WTC11 (cell line): Measurements from ENCODE around the gene NPB. TPM values are rescaled to one million over a fixed set of nuclear protein-coding genes. Genes with fewer than 3 reads are reported as not detected.

ENCODE experiments used
- ATAC-seq: fragments of 200-7000 bp; cut with Tn5 transposase; 2 replicates; pipeline ENCODE4 v1.10.0; 2021; ENCODE audit warnings: mild to moderate bottlenecking, moderate library complexity
- CTCF ChIA-PET: fragments of 300-600 bp; sonication (Branson Sonifier 250); formaldehyde crosslinking; loops from one replicate; lab custom pipeline; 2021; ENCODE audit warnings: antibody characterized with exemption; lab: Charles Lee
- POLR2A ChIA-PET: fragments of 350-600 bp; sonication (Branson Sonifier 250); formaldehyde crosslinking; loops from one replicate; lab custom pipeline; 2021; ENCODE audit warnings: antibody characterized with exemption; lab: Charles Lee
- DNase-seq: peaks from one replicate; pipeline ENCODE4 v3.0.0; 2021; ENCODE audit warnings: low spot score
- H3K27ac Mint-ChIP-seq: 2 replicates; pipeline ENCODE4 v1.8.0; 2021; ENCODE audit warnings: mixed read lengths
- H3K27me3 Mint-ChIP-seq: 2 replicates; pipeline ENCODE4 v1.8.0; 2021; ENCODE audit warnings: low read depth, mild to moderate bottlenecking, moderate library complexity, mixed read lengths
- H3K36me3 Mint-ChIP-seq: 2 replicates; pipeline ENCODE4 v1.8.0; 2021; ENCODE audit warnings: mixed read lengths
- H3K4me1 Mint-ChIP-seq: 2 replicates; pipeline ENCODE4 v1.8.0; 2022; ENCODE audit warnings: mixed read lengths
- H3K4me3 Mint-ChIP-seq: 2 replicates; pipeline ENCODE4 v1.8.0; 2021; ENCODE audit warnings: mild to moderate bottlenecking, moderate library complexity, mixed read lengths
- H3K9me3 Mint-ChIP-seq: 2 replicates; pipeline ENCODE4 v1.8.0; 2021; ENCODE audit warnings: mixed read lengths
- CREB1 ChIP-seq: sonication (generic); formaldehyde crosslinking; IDR thresholded peaks from 2 replicates; pipeline ENCODE4 v1.8.0; 2023; ENCODE audit warnings: mild to moderate bottlenecking, missing genetic modification reagents
- EMX1 ChIP-seq: fragments of 250-450 bp; sonication (Bioruptor Pico); IDR thresholded peaks from 2 replicates; pipeline ENCODE4 v1.8.0; 2021; ENCODE audit warnings: mild to moderate bottlenecking
- FOXP1 ChIP-seq: sonication (generic); formaldehyde crosslinking; IDR thresholded peaks from 2 replicates; pipeline ENCODE4 v1.8.0; 2022; ENCODE audit warnings: missing genetic modification reagents, mild to moderate bottlenecking, moderate library complexity, borderline replicate concordance
- GABPB1 ChIP-seq: sonication (generic); formaldehyde crosslinking; IDR thresholded peaks from 2 replicates; pipeline ENCODE4 v1.8.1; 2023; ENCODE audit warnings: mild to moderate bottlenecking, missing genetic modification reagents
- NFE2L1 ChIP-seq: sonication (generic); formaldehyde crosslinking; IDR thresholded peaks from 2 replicates; pipeline ENCODE4 v1.8.1; 2023; ENCODE audit warnings: missing genetic modification reagents
- NR3C1 ChIP-seq: sonication (generic); formaldehyde crosslinking; conservative IDR thresholded peaks from 2 replicates; pipeline ENCODE4 v1.8.1; 2023; ENCODE audit warnings: low read depth, mild to moderate bottlenecking, missing genetic modification reagents
- TEAD4 ChIP-seq: sonication (generic); formaldehyde crosslinking; IDR thresholded peaks from 2 replicates; pipeline ENCODE4 v1.8.0; 2022; ENCODE audit warnings: mild to moderate bottlenecking, missing genetic modification reagents
- total RNA-seq: library from RNA; stranded (reverse); gene quantifications from 3 replicates; pipeline ENCODE4 v1.2.3, GENCODE V29; 2021
- TF ChIP-seq, protein P1 (sequence below): sonication (generic); formaldehyde crosslinking; IDR thresholded peaks from 2 replicates; pipeline ENCODE4 v1.8.1; 2022; ENCODE audit warnings: missing genetic modification reagents, borderline replicate concordance
- TF ChIP-seq, protein P2 (sequence below): fragments of 250-450 bp; sonication (Bioruptor Pico); IDR thresholded peaks from 2 replicates; pipeline ENCODE4 v1.9.0; 2021; ENCODE audit warnings: mild to moderate bottlenecking, borderline replicate concordance
- TF ChIP-seq, protein P3 (sequence below): fragments of 250-450 bp; sonication (Bioruptor Pico); conservative IDR thresholded peaks from 2 replicates; pipeline ENCODE4 v1.9.0; 2021; ENCODE audit warnings: mild to moderate bottlenecking
- TF ChIP-seq, protein P4 (sequence below): sonication (generic); formaldehyde crosslinking; IDR thresholded peaks from 2 replicates; pipeline ENCODE4 v1.8.0; 2022; ENCODE audit warnings: mild to moderate bottlenecking, missing genetic modification reagents
- TF ChIP-seq, protein P5 (sequence below): sonication (generic); formaldehyde crosslinking; IDR thresholded peaks from 2 replicates; pipeline ENCODE4 v1.8.1; 2023; ENCODE audit warnings: mild to moderate bottlenecking, missing genetic modification reagents, moderate library complexity
- TF ChIP-seq, protein P6 (sequence below): sonication (generic); formaldehyde crosslinking; conservative IDR thresholded peaks from 2 replicates; pipeline ENCODE4 v1.8.1; 2023; ENCODE audit warnings: mild to moderate bottlenecking, low read depth, missing genetic modification reagents, moderate library complexity
- TF ChIP-seq, protein P7 (sequence below): sonication (generic); formaldehyde crosslinking; IDR thresholded peaks from 2 replicates; pipeline ENCODE4 v1.8.1; 2022; ENCODE audit warnings: mild to moderate bottlenecking, moderate library complexity, missing genetic modification reagents
- TF ChIP-seq, protein P8 (sequence below): sonication (generic); formaldehyde crosslinking; IDR thresholded peaks from 2 replicates; pipeline ENCODE4 v1.8.0; 2022; ENCODE audit warnings: mild to moderate bottlenecking, missing genetic modification reagents

The NPB gene
- total RNA-seq, 1 experiment from 2014 or later = 1.9 TPM

DNA sequence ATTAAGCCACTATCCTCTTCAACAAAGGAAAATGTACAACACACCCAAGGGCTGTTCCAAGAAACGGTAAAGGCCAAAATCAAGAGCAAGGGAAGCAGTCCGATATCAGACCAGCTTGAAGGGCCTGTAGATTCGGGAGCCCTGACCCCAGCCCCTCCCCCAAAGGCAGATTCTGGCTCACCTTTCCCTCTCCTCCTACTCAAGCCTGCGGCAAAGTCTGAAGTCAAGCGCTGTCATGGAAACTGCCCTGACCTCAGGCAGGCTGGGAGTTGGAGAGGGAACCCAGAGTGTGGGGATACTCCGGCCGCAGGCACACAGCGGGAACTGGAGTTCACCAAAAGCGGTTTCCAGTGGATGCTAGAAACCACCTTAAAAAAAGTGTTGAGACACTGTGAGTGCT, 12.4 kb upstream of the NPB start:
- Mint-ChIP-seq H3K36me3 (peaks cover 45% of the 10 kb centered on the region), H3K27me3 (no peaks in the 10 kb centered on the region), H3K4me1 (peaks cover 11% of the 10 kb centered on the region), H3K4me3 (peak overlapping the region; percentile 88), H3K27ac (peak overlapping the region; percentile 82), H3K9me3 (no peaks in the 10 kb centered on the region)
- POLR2A ChIA-PET = no interaction called here
- no peak for TF ChIP-seq NFE2L1 (CRISPR knock-in tag)
- TF ChIP-seq, protein P1, sequence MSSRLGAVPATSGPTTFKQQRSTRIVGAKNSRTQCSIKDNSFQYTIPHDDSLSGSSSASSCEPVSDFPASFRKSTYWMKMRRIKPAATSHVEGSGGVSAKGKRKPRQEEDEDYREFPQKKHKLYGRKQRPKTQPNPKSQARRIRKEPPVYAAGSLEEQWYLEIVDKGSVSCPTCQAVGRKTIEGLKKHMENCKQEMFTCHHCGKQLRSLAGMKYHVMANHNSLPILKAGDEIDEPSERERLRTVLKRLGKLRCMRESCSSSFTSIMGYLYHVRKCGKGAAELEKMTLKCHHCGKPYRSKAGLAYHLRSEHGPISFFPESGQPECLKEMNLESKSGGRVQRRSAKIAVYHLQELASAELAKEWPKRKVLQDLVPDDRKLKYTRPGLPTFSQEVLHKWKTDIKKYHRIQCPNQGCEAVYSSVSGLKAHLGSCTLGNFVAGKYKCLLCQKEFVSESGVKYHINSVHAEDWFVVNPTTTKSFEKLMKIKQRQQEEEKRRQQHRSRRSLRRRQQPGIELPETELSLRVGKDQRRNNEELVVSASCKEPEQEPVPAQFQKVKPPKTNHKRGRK (CRISPR knock-in tag) = no peak
- TF ChIP-seq, protein P2, sequence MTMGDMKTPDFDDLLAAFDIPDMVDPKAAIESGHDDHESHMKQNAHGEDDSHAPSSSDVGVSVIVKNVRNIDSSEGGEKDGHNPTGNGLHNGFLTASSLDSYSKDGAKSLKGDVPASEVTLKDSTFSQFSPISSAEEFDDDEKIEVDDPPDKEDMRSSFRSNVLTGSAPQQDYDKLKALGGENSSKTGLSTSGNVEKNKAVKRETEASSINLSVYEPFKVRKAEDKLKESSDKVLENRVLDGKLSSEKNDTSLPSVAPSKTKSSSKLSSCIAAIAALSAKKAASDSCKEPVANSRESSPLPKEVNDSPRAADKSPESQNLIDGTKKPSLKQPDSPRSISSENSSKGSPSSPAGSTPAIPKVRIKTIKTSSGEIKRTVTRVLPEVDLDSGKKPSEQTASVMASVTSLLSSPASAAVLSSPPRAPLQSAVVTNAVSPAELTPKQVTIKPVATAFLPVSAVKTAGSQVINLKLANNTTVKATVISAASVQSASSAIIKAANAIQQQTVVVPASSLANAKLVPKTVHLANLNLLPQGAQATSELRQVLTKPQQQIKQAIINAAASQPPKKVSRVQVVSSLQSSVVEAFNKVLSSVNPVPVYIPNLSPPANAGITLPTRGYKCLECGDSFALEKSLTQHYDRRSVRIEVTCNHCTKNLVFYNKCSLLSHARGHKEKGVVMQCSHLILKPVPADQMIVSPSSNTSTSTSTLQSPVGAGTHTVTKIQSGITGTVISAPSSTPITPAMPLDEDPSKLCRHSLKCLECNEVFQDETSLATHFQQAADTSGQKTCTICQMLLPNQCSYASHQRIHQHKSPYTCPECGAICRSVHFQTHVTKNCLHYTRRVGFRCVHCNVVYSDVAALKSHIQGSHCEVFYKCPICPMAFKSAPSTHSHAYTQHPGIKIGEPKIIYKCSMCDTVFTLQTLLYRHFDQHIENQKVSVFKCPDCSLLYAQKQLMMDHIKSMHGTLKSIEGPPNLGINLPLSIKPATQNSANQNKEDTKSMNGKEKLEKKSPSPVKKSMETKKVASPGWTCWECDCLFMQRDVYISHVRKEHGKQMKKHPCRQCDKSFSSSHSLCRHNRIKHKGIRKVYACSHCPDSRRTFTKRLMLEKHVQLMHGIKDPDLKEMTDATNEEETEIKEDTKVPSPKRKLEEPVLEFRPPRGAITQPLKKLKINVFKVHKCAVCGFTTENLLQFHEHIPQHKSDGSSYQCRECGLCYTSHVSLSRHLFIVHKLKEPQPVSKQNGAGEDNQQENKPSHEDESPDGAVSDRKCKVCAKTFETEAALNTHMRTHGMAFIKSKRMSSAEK (CRISPR knock-in tag) = no peak
- TF ChIP-seq FOXP1 (CRISPR knock-in tag) = no peak
- TF ChIP-seq, protein P3, sequence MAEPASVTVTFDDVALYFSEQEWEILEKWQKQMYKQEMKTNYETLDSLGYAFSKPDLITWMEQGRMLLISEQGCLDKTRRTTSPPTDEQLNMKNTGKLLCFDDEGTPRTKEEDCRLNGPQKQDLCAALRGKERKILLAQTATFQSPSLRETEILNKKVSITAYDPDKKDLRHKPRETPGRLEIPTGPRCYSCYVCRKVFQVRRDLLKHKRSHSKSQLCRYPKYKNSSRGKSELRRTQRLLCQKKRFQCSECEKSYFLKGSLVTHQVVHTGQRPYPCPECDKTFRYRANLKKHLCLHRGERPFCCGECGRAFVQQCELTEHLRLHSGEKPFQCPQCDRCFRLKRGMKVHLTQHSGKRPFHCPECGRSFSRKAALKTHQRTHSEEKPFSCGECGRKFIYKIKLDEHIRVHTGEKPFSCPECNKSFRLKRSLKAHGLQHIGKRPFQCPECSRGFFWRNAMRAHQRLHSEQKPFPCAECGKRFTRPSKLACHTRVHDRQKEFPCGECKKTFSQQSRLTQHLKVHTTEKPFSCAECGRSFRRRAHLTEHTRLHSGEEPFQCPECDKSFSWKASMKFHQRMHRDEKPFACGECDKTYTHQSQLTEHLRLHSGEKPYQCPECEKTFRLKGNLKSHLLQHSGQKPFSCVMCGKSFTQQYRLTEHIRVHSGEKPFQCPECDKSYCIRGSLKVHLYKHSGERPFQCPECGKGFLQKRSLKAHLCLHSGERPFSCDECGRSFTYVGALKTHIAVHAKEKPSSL = no peak
- TF ChIP-seq, protein P4, sequence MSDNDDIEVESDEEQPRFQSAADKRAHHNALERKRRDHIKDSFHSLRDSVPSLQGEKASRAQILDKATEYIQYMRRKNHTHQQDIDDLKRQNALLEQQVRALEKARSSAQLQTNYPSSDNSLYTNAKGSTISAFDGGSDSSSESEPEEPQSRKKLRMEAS (CRISPR knock-in tag) = no peak
- TF ChIP-seq, protein P5, sequence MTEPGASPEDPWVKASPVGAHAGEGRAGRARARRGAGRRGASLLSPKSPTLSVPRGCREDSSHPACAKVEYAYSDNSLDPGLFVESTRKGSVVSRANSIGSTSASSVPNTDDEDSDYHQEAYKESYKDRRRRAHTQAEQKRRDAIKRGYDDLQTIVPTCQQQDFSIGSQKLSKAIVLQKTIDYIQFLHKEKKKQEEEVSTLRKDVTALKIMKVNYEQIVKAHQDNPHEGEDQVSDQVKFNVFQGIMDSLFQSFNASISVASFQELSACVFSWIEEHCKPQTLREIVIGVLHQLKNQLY (CRISPR knock-in tag) = no peak
- no peak for TF ChIP-seq NR3C1 (CRISPR knock-in tag)
- TF ChIP-seq GABPB1 (CRISPR knock-in tag) = no peak
- TF ChIP-seq TEAD4 (CRISPR knock-in tag) = no peak
- no peak for DNase-seq
- CTCF ChIA-PET = no interaction called here
- ATAC-seq = no peak

DNA sequence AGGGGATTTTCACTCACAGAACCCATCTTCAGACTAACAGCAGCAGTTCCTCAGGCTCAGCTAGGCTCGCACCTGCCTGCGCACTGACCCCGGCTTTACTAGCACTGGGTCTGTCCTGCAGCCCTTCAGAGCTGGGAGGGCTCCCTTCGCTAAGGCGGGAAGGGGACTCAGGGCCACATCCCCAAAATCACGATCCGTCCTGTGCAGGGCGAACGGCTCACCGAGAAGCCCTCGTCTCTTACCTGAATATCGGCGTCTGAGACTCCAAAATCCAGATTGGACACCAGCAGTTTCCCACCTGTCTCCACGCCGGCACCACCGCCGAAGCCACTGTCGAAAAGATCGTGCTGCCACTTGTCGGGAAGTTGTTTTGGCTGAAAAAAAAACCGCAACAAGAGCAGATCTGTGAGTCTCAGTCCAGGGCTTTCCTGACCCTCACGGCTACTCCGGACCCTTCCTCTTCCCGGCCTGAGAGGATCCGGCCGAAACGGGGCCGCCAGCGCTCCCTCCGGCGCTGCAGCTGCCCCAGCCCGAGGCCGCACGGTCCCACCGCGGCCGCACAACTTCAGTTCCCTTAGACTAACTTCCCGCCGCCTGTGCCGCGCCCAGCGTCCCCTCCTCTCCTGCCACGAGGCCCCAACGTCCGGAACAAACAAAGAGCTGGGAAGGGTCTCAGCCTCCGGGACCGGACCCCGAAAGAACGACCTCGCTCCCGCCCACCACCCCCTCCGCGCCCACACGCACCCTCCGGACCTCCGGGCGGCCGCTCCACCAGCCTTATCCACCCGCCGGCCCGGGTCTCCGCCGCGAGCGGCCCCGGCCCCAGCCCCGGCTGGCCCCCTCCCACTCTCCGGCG, 11.4 kb upstream of the NPB start:
- peak overlapping the region; percentile 88 for H3K4me3 Mint-ChIP-seq
- DNase-seq = no peak
- ChIA-PET POLR2A (interaction anchor here (0.9 kb wide), 1 partner anchor 16 kb away, joined by 3 read pairs; no protein-coding TSS in a partner anchor), CTCF (interaction anchor here (1.8 kb wide), 1 partner anchor 21 kb away, joined by 16 read pairs; no protein-coding TSS in a partner anchor)
- H3K27ac Mint-ChIP-seq = peak overlapping the region; percentile 82
- no peaks in the 10 kb centered on the region for H3K9me3 Mint-ChIP-seq
- H3K36me3 Mint-ChIP-seq = peaks cover 40% of the 10 kb centered on the region
- H3K27me3 Mint-ChIP-seq = no peaks in the 10 kb centered on the region
- no peak for ATAC-seq
- H3K4me1 Mint-ChIP-seq = peaks cover 11% of the 10 kb centered on the region
- TF ChIP-seq, protein P6, sequence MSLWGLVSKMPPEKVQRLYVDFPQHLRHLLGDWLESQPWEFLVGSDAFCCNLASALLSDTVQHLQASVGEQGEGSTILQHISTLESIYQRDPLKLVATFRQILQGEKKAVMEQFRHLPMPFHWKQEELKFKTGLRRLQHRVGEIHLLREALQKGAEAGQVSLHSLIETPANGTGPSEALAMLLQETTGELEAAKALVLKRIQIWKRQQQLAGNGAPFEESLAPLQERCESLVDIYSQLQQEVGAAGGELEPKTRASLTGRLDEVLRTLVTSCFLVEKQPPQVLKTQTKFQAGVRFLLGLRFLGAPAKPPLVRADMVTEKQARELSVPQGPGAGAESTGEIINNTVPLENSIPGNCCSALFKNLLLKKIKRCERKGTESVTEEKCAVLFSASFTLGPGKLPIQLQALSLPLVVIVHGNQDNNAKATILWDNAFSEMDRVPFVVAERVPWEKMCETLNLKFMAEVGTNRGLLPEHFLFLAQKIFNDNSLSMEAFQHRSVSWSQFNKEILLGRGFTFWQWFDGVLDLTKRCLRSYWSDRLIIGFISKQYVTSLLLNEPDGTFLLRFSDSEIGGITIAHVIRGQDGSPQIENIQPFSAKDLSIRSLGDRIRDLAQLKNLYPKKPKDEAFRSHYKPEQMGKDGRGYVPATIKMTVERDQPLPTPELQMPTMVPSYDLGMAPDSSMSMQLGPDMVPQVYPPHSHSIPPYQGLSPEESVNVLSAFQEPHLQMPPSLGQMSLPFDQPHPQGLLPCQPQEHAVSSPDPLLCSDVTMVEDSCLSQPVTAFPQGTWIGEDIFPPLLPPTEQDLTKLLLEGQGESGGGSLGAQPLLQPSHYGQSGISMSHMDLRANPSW (CRISPR knock-in tag) = no peak
- TF ChIP-seq EMX1 (no peak), CREB1 (CRISPR knock-in tag) (no peak)
- TF ChIP-seq, protein P7, sequence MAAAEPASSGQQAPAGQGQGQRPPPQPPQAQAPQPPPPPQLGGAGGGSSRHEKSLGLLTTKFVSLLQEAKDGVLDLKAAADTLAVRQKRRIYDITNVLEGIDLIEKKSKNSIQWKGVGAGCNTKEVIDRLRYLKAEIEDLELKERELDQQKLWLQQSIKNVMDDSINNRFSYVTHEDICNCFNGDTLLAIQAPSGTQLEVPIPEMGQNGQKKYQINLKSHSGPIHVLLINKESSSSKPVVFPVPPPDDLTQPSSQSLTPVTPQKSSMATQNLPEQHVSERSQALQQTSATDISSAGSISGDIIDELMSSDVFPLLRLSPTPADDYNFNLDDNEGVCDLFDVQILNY (CRISPR knock-in tag) = no peak
- TF ChIP-seq, protein P3 = no peak
- TF ChIP-seq, protein P8, sequence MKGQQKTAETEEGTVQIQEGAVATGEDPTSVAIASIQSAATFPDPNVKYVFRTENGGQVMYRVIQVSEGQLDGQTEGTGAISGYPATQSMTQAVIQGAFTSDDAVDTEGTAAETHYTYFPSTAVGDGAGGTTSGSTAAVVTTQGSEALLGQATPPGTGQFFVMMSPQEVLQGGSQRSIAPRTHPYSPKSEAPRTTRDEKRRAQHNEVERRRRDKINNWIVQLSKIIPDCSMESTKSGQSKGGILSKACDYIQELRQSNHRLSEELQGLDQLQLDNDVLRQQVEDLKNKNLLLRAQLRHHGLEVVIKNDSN (CRISPR knock-in tag) = no peak
